Natural killer cell (primary cell): ENCODE results near the gene GAN. TPM values are rescaled to one million over a fixed set of nuclear protein-coding genes. Genes with fewer than 3 reads are reported as not detected.

ENCODE experiments used
- ATAC-seq, 3 donors: fragments of 150-1000 bp in 2 of 3; fragments of 200-7000 bp in 1 of 3; cut with Tn5 transposase; 1 replicate in 1 of 3; 2 replicates in 2 of 3; pipeline ENCODE4 v1.10.0; 2021; ENCODE audit warnings: mild to moderate bottlenecking in 2 of 3, moderate library complexity in 2 of 3
- DNase-seq, 2 donors: peaks; one replicate each; pipeline versions ENCODE4 v3.0.0 to v3.0.0-alpha.2; 2013 to 2021; ENCODE audit warnings: mixed read lengths in 1 of 2
- H3K27ac ChIP-seq: one replicate; pipeline ENCODE4 v1.5.1; 2013; ENCODE audit warnings: mild to moderate bottlenecking, low read length
- H3K27me3 ChIP-seq: one replicate; pipeline ENCODE4 v1.6.1; 2013; ENCODE audit warnings: low read length; ENCODE audit not compliant: control insufficient read depth, insufficient read depth
- H3K36me3 ChIP-seq: one replicate; pipeline ENCODE4 v1.6.1; 2013; ENCODE audit warnings: low read length; ENCODE audit not compliant: control insufficient read depth, insufficient read depth
- H3K4me1 ChIP-seq: one replicate; pipeline ENCODE4 v1.6.1; 2013; ENCODE audit warnings: low read length; ENCODE audit not compliant: control insufficient read depth, insufficient read depth
- H3K4me3 ChIP-seq: one replicate; pipeline ENCODE4 v1.5.1; 2013; ENCODE audit warnings: low read length
- H3K9me3 ChIP-seq: one replicate; pipeline ENCODE4 v1.6.1; 2013; ENCODE audit warnings: low read length; ENCODE audit not compliant: control insufficient read depth, insufficient read depth
- H3K27ac Mint-ChIP-seq, 2 donors: one replicate each; pipeline ENCODE4 v1.8.0; 2022; ENCODE audit warnings: mild to moderate bottlenecking in 2 of 2, mixed read lengths in 2 of 2, moderate library complexity in 1 of 2
- H3K27me3 Mint-ChIP-seq, 2 donors: one replicate each; pipeline ENCODE4 v1.8.0; 2022; ENCODE audit warnings: low read depth in 2 of 2, mixed read lengths in 2 of 2
- H3K36me3 Mint-ChIP-seq: one replicate; pipeline ENCODE4 v1.8.0; 2022; ENCODE audit warnings: mixed read lengths
- H3K4me1 Mint-ChIP-seq, 2 donors: one replicate each; pipeline ENCODE4 v1.8.0; 2022; ENCODE audit warnings: mixed read lengths in 2 of 2
- H3K4me3 Mint-ChIP-seq: one replicate; pipeline ENCODE4 v1.8.0; 2022; ENCODE audit warnings: mild to moderate bottlenecking, moderate library complexity, mixed read lengths
- H3K9me3 Mint-ChIP-seq, 2 donors: one replicate each; pipeline ENCODE4 v1.8.0; 2022; ENCODE audit warnings: mixed read lengths in 2 of 2
- WGBS: methylation state at CpG from one replicate; pipeline ENCODE4 v1.1.7; 2013; ENCODE audit warnings: missing lambda C conversion rate; ENCODE audit not compliant: insufficient coverage; 5-methylcytosine and 5-hydroxymethylcytosine counted together
- intact Hi-C: fragments of 100-400 bp; cut with micrococcal nuclease; formaldehyde crosslinking; loops from one replicate; pipeline ENCODE4 v1.14.2; 2022
- total RNA-seq, 4 donors: library from RNA; stranded (reverse); fragments of 120-200 nt in 1 of 4; gene quantifications; one replicate each; pipeline versions ENCODE4 v1.2.3 to v1.2.4, GENCODE V29; 2013 to 2022
- TF ChIP-seq, protein P1 (sequence below): fragments of 200-600 bp; IDR thresholded peaks from one replicate; pipeline ENCODE4 v1.8.0; 2022; ENCODE audit warnings: antibody characterized with exemption

GAN gene
- total RNA-seq, 3 donors from 2014 or later (not counting 1 experiment from before 2014, with no cell fraction given) = 5.9 to 9.9 (median 7.3) TPM

GRCh38 chr16:81266680-81267095 lies 48.1 kb upstream of the GAN start:
- no peak overlapping the region for H3K27ac ChIP-seq
- no peaks in the 10 kb centered on the region for H3K27me3 ChIP-seq
- H3K4me1 ChIP-seq = no peaks in the 10 kb centered on the region
- Mint-ChIP-seq H3K27ac (no peak overlapping the region), H3K9me3 (peaks cover 0 to 4% of the 10 kb centered on the region in 2 donors), H3K27me3 (peaks cover 0 to 3% of the 10 kb centered on the region in 2 donors), H3K4me1 (no peaks in the 10 kb centered on the region), H3K4me3 (no peak overlapping the region), H3K36me3 (no peaks in the 10 kb centered on the region)
- H3K36me3 ChIP-seq = no peaks in the 10 kb centered on the region
- DNase-seq (no peak), ATAC-seq (no peak)
- H3K4me3 ChIP-seq = no peak overlapping the region
- TF ChIP-seq, protein P1, sequence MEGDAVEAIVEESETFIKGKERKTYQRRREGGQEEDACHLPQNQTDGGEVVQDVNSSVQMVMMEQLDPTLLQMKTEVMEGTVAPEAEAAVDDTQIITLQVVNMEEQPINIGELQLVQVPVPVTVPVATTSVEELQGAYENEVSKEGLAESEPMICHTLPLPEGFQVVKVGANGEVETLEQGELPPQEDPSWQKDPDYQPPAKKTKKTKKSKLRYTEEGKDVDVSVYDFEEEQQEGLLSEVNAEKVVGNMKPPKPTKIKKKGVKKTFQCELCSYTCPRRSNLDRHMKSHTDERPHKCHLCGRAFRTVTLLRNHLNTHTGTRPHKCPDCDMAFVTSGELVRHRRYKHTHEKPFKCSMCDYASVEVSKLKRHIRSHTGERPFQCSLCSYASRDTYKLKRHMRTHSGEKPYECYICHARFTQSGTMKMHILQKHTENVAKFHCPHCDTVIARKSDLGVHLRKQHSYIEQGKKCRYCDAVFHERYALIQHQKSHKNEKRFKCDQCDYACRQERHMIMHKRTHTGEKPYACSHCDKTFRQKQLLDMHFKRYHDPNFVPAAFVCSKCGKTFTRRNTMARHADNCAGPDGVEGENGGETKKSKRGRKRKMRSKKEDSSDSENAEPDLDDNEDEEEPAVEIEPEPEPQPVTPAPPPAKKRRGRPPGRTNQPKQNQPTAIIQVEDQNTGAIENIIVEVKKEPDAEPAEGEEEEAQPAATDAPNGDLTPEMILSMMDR = no peak
- 53% methylated on average over 6 of the region's 7 CpGs for WGBS
- intact Hi-C loops = no loop called here
- no peaks in the 10 kb centered on the region for H3K9me3 ChIP-seq

DNA sequence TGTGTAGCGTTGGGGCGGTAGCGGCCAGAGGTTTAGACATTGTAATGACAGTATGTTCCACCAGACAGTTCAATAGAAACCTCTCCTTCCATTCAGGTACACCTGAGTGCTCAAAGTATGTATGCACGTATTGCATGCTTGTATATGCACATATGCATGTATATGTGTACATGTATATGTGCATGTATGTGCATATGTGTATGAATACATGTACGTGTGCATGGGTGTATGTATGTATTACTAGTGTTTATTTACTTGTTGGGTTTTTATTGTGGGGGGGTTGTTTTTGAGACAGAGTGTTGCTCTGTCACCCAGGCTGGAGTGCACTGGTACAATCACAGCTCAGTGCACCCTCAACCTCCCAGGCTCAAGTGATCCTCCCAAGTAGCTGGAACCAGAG lies 46.3 kb upstream of the GAN start:
- Mint-ChIP-seq H3K9me3 (peaks cover 0 to 4% of the 10 kb centered on the region in 2 donors), H3K4me3 (no peak overlapping the region), H3K27ac (no peak overlapping the region), H3K4me1 (no peaks in the 10 kb centered on the region), H3K36me3 (no peaks in the 10 kb centered on the region), H3K27me3 (peaks cover 0 to 3% of the 10 kb centered on the region in 2 donors)
- no peaks in the 10 kb centered on the region for H3K27me3 ChIP-seq
- TF ChIP-seq, protein P1 = no peak
- WGBS = 93% methylated on average over 5 of the region's 5 CpGs
- intact Hi-C loops = no loop called here
- H3K4me3 ChIP-seq = no peak overlapping the region
- no peaks in the 10 kb centered on the region for H3K4me1 ChIP-seq
- ATAC-seq (no peak), DNase-seq (no peak)
- no peaks in the 10 kb centered on the region for H3K9me3 ChIP-seq
- no peaks in the 10 kb centered on the region for H3K36me3 ChIP-seq
- H3K27ac ChIP-seq = no peak overlapping the region

GRCh38 chr16:81273223-81273950 lies 41.4 kb upstream of the GAN start:
- WGBS = 84% methylated on average over 10 of the region's 10 CpGs
- Mint-ChIP-seq H3K27me3 (no peaks in the 10 kb centered on the region), H3K36me3 (no peaks in the 10 kb centered on the region), H3K4me1 (no peaks in the 10 kb centered on the region), H3K4me3 (no peak overlapping the region), H3K9me3 (no peaks in the 10 kb centered on the region), H3K27ac (no peak overlapping the region)
- no peak for ATAC-seq
- Histone ChIP-seq H3K4me1 (no peaks in the 10 kb centered on the region), H3K27ac (no peak overlapping the region), H3K9me3 (no peaks in the 10 kb centered on the region), H3K27me3 (no peaks in the 10 kb centered on the region), H3K36me3 (no peaks in the 10 kb centered on the region), H3K4me3 (no peak overlapping the region)
- intact Hi-C loops = no loop called here
- no peak for DNase-seq
- TF ChIP-seq, protein P1 = no peak

DNA sequence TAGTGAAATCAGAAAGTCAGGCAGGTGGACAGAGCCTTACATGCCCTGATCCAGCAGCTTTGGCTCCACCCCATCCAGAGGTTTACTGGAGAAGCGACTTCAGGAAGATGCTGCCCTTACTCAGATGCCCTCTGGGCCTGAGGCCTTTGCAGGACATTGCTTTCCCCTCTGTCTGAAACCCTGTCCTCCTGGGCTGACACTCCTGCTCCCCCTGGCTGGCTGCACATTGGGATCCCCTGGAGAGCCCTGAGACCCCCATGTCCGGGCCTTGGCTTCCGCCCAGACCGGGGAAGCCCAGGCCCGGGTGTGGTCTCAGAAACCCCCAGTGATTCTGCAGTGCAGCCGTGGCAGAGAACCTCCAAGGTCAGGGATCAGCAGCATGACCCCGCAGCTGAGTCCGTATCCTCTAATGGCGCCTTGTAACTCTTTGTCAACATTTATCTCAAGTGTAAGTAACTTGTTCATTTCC lies 39.7 kb upstream of the GAN start:
- Histone ChIP-seq H3K4me1 (no peaks in the 10 kb centered on the region), H3K27ac (no peak overlapping the region), H3K9me3 (no peaks in the 10 kb centered on the region), H3K27me3 (no peaks in the 10 kb centered on the region), H3K4me3 (no peak overlapping the region), H3K36me3 (no peaks in the 10 kb centered on the region)
- ATAC-seq (no peak), DNase-seq (no peak)
- H3K9me3 Mint-ChIP-seq = no peaks in the 10 kb centered on the region
- H3K4me1 Mint-ChIP-seq = no peaks in the 10 kb centered on the region
- TF ChIP-seq, protein P1 = no peak
- no peaks in the 10 kb centered on the region for H3K36me3 Mint-ChIP-seq
- WGBS = 92% methylated on average over 9 of the region's 9 CpGs
- no peaks in the 10 kb centered on the region for H3K27me3 Mint-ChIP-seq
- H3K27ac Mint-ChIP-seq = no peak overlapping the region
- intact Hi-C loops = no loop called here
- H3K4me3 Mint-ChIP-seq = no peak overlapping the region
